Measurements from ENCODE around the gene SLFN14. TPM values are rescaled to one million over a fixed set of nuclear protein-coding genes. Genes with fewer than 3 reads are reported as not detected.

The SLFN14 gene
- total RNA-seq, 1 experiment from 2014 or later = not detected

Other genes with a start within 250 kb of the SLFN14 start
- gene SLFN11, start 187.2 kb downstream of the SLFN14 start, total RNA-seq (2021) = 0.46 and 0.53 TPM in 2 replicates
- gene SLFN12, start 128.3 kb downstream of the SLFN14 start, total RNA-seq (2021) = 9.7 and 14.3 TPM in 2 replicates
- 22.1 and 38.5 TPM in 2 replicates for gene SLFN13, start 112.1 kb downstream of the SLFN14 start, total RNA-seq (2021)
- not detected in 2 replicates for gene SLFN12L, start 23.1 kb downstream of the SLFN14 start, total RNA-seq (2021)
- gene PEX12, start 17.8 kb upstream of the SLFN14 start, total RNA-seq (2021) = 4.7 and 5.8 TPM in 2 replicates
- gene AP2B1, start 26.5 kb upstream of the SLFN14 start, total RNA-seq (2021) = 153 and 186 TPM in 2 replicates
- gene RASL10B, start 170.8 kb upstream of the SLFN14 start, total RNA-seq (2021) = 0.11 and 0.20 TPM in 2 replicates
- gene GAS2L2, start 192.4 kb upstream of the SLFN14 start, total RNA-seq (2021) = not detected in 2 replicates
- not detected in 2 replicates for gene C17orf50, start 200.1 kb upstream of the SLFN14 start, total RNA-seq (2021)
- gene MMP28, start 234.8 kb upstream of the SLFN14 start, total RNA-seq (2021) = 2.8 and 6.4 TPM in 2 replicates
- gene TAF15, start 248.7 kb upstream of the SLFN14 start, total RNA-seq (2021) = 187 and 202 TPM in 2 replicates